GM12891 (cell line): ENCODE measurements around the gene ARHGAP6.

Source experiments
- PAX5 ChIP-seq: IDR thresholded peaks from 2 replicates; pipeline ENCODE4 v1.6.1; 2011; ENCODE audit warnings: low read length, moderate library complexity, mild to moderate bottlenecking; ENCODE audit not compliant: insufficient read depth, severe bottlenecking
- POLR2A ChIP-seq: IDR thresholded peaks from 2 replicates; pipeline ENCODE4 v1.6.1; 2011; ENCODE audit warnings: low read depth, low read length, control low read depth
- POLR2AphosphoS5 ChIP-seq: IDR thresholded peaks from 2 replicates; pipeline ENCODE4 v1.6.1; 2011; ENCODE audit warnings: low read depth, low read length, control low read depth
- POU2F2 ChIP-seq: IDR thresholded peaks from 2 replicates; pipeline ENCODE4 v1.6.1; 2011; ENCODE audit warnings: low read depth, mild to moderate bottlenecking, control low read depth, low read length, moderate library complexity
- SPI1 ChIP-seq: IDR thresholded peaks from 2 replicates; pipeline ENCODE4 v1.6.1; 2011; ENCODE audit warnings: low read depth, low read length, control low read depth
- TAF1 ChIP-seq: IDR thresholded peaks from 2 replicates; pipeline ENCODE4 v1.6.1; 2011; ENCODE audit warnings: low read depth, low read length, control low read depth

DNA sequence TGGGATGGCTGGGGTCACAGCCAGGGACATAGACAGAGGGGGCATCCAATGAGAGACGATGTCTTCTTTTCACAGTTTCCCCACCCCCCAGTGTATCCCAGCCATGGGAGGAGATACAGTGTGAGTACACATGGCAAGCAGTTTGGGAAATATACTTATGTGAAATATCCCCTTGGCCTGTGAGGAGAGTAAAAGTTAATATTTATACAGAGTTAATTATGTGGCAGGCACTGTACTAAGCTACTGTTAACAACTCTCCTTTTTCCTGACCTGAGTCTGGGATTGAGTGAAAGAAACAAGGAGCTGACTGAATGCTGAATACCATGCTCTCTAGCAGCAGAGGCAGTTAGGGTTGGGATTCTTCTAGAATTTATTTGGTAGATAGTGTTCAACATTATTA, 519.3 kb downstream of the ARHGAP6 start:
- TF ChIP-seq POLR2A (no peak), POLR2AphosphoS5 (no peak), SPI1 (no peak), TAF1 (no peak), PAX5 (no peak), POU2F2 (no peak)
